K562 (cell line): Measurements from ENCODE around the gene PLCB3. TPM values are rescaled to one million over a fixed set of nuclear protein-coding genes. Genes with fewer than 3 reads are reported as not detected.

Experiments
- ARID4B ChIP-seq: sonication (generic); formaldehyde crosslinking; IDR thresholded peaks from 2 replicates; pipeline ENCODE4 v1.8.0; 2022; ENCODE audit warnings: mild to moderate bottlenecking, missing genetic modification reagents
- NR0B1 ChIP-seq: fragments of 450-650 bp; IDR thresholded peaks from one replicate; pipeline ENCODE4 v1.6.1; 2018; ENCODE audit warnings: mild to moderate bottlenecking, moderate library complexity; ENCODE audit not compliant: partially characterized antibody
- TEAD1 ChIP-seq, 2 experiments: fragments of 450-650 bp in 1 of 2; sonication (generic) in 1 of 2; formaldehyde crosslinking; IDR thresholded peaks; 2 replicates each; pipeline versions ENCODE4 v1.4.0 to v1.8.0; 2020 to 2022; ENCODE audit warnings: mild to moderate bottlenecking in 2 of 2, missing genetic modification reagents in 1 of 2
- ZNF551 ChIP-seq: fragments of 250-450 bp; sonication (Bioruptor Pico); IDR thresholded peaks from 2 replicates; pipeline ENCODE4 v1.5.0; 2021; ENCODE audit warnings: mild to moderate bottlenecking, moderate library complexity
- polyA plus RNA-seq, 8 experiments: library from polyadenylated mRNA; depleted of rRNA in 4 of 8; stranded (reverse) in 5 of 8; unstranded in 3 of 8; fragments of >200 nt; fragmentation: Nextera tagmentation in 2 of 8; fragmentation: Illumina TruSeq in 1 of 8; extraction: Ambion mirVana in 2 of 8; extraction: Trizol in 1 of 8; gene quantifications; 2 replicates each; pipeline versions ENCODE4 v1.2.1 to v1.2.3, GENCODE V29; 2011 to 2014; ENCODE audit warnings: inconsistent platforms in 1 of 8, missing spikeins in 1 of 8
- total RNA-seq, 7 experiments: library from RNA; depleted of rRNA in 6 of 7; stranded (reverse); fragments of >200 nt in 6 of 7; fragmentation: Illumina TruSeq in 2 of 7; extraction: Trizol in 2 of 7; gene quantifications; 2 replicates each; pipeline versions ENCODE4 v1.2.1 to v1.2.3, GENCODE V29; 2011 to 2021; ENCODE audit warnings: low replicate concordance in 1 of 7

The PLCB3 gene
- total and polyA plus RNA-seq, 9 of the 15 experiments (the other 6 are each of a cell fraction or from before 2014, with no cell fraction given): 0.31 to 44.8 (median 14.6) TPM

- TF ChIP-seq ARID4B (CRISPR knock-in tag): peak; percentile 32; the same call in 1 of the 2 replicates
- no peak for TF ChIP-seq ZNF551 (CRISPR knock-in tag)
- TF ChIP-seq TEAD1 (CRISPR knock-in tag; IDR thresholded peaks at IDR 0.05): peak in 1 of 2 experiments; percentile 25; a peak in 1 of 4 replicates
- no peak for TF ChIP-seq NR0B1
- TF ChIP-seq, all 486 proteins: peak for 5
Observed at GRCh38 chr11:64204080-64204440, 47.3 kb upstream of the PLCB3 start (continued).
